Measurements from ENCODE around the gene CCNT2.
"Not testable (repeated sequence)": the region's sequence is repeated elsewhere in the genome, so short reads cannot be mapped to it uniquely, and the experiment has no call there.

Gene CCNT2

GRCh38 chr2:134919341-134920210 is 954 bp downstream of the CCNT2 start:
- DNase-seq: no peak

- no peak for DNase-seq
Observed at GRCh38 chr2:134924912-134925311, 6.3 kb downstream of the CCNT2 start.

- no peak for DNase-seq
Observed at GRCh38 chr2:134926231-134926931, 7.8 kb downstream of the CCNT2 start.

- no peak for DNase-seq
Observed at GRCh38 chr2:134927195-134927594, 8.6 kb downstream of the CCNT2 start.

GRCh38 chr2:134932864-134933526 is 14.4 kb downstream of the CCNT2 start:
- DNase-seq: no peak

GRCh38 chr2:134933732-134934131 is 15.1 kb downstream of the CCNT2 start:
- no peak for DNase-seq

DNA sequence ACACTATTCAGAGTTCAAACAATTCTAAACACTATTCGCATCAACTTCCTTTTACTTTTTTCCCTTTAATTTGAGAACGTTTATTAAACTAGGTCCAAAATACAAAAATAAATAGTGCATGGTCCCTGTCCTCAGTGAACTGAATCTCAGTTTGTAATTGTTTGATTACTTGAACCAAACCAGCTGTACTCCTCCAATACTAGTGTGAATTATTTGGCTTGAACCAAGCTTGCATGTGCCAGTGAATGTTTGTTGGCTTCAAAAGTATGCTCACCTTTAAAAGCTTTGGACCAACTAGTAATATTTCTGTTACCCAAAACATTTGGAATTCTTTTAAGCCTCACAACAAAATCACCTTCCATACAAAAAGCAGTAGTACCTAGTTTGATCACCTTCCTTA is 15.5 kb downstream of the CCNT2 start:
- DNase-seq: no peak

DNA sequence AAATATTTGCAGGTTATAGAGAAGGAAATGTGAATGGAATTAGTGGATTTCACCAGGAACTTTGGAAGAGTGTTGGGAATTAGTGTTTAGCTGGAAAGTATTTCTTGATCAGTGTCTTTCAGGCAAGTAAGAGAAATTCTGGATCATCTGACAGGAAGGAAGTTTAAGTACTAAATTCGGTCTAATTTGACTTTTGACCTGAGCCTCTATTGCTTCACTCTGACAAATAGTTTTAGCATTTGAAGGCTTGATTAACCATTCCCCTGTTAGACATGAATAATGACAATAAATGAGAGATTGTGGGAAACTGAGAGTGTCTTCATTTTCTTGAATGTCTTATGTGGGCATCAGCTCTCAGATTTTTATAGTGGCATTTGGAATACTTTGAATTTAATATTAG is 16.0 kb downstream of the CCNT2 start:
- peak; percentile 21 to 34 for DNase-seq

DNA sequence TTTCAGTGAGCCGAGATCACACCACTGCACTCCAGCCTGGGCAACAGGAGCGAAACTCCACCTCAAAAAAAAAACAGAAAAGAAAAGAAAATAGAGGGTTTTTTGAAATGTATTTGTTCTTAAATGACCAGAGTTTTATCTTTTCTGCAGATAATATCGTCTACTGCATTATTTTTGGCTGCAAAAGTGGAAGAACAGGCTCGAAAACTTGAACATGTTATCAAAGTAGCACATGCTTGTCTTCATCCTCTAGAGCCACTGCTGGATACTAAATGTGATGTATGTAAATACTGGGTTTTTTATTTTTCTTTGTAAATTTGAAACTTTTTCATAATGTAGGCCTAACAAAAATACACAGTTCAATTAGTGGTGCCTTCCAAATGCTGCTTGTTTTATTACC is 18.1 kb downstream of the CCNT2 start:
- DNase-seq: no peak

GRCh38 chr2:134943540-134943939 is 24.9 kb downstream of the CCNT2 start:
- DNase-seq: peak; percentile 36 to 79

GRCh38 chr2:134944975-134945374 is 26.4 kb downstream of the CCNT2 start:
- no peak for DNase-seq

- no peak for DNase-seq
Observed at GRCh38 chr2:134946073-134946472, 27.5 kb downstream of the CCNT2 start.

GRCh38 chr2:134949981-134950708 is 31.5 kb downstream of the CCNT2 start:
- DNase-seq: no peak

GRCh38 chr2:134950886-134951285 is 32.3 kb downstream of the CCNT2 start:
- DNase-seq: peak in 1 of 2 donors; percentile 8

GRCh38 chr2:134952608-134953007 is 34.0 kb downstream of the CCNT2 start:
- DNase-seq: no peak

- peak in 1 of 2 donors; percentile 17 for DNase-seq
Observed at GRCh38 chr2:134954065-134954464, 35.4 kb downstream of the CCNT2 start.

DNA sequence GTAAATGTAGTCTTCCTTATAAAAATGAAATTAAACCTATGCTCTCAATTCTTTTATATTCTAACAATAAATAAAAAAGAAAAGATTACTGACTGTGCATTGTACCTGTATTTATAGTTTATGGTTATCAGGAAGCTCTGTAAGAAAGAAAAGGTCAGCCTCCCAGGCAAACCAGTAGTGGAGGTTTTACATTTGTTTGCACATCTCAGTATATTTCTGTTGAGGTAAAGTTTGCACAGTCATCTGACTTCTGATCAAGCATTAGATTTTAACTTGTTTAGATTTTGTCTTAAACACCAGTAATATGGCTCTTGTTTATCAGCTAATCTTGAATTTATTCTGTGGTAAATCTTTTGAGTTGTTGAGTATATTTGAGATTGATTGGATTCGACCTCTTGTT is 37.1 kb downstream of the CCNT2 start:
- no peak for DNase-seq

DNA sequence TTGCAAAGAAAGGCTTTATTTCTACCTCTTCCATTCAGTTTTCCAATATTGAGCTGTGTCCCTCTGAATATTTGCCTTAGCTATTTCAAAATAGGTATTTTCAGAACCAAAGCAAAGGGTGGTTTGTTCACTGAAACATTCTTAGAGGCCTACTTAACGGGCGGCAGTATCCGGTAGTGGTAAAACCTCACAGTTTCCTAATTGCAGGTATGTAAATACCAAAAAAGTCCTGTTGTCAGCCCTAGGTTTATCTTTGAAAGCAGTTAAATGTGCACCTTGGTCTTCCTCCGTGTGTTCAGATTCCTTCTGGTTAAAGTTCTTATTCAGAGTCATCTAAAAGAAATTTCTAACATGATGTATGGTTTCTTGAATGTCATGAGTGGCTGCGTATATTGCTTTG is 38.9 kb downstream of the CCNT2 start:
- DNase-seq: no peak

DNA sequence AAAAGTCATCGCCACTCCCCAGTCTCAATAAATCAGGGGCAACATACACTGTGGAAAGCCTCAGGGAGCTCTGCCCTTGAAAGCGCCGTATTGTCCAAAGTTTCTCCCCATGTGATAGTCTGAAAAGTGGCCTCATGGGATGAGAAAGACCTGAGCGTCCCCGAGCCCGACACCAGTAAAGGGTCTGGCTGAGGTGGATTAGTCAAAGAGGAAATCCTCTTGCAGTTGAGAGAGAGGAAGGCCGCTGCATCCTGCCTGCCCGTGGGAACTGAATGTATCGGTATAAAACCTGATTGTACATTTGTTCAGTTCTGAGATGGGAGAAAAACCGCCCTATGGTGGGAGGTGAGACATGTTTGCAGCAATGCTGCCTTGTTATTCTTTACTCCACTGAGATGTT is 48.5 kb downstream of the CCNT2 start:
- DNase-seq: not testable (repeated sequence)

DNA sequence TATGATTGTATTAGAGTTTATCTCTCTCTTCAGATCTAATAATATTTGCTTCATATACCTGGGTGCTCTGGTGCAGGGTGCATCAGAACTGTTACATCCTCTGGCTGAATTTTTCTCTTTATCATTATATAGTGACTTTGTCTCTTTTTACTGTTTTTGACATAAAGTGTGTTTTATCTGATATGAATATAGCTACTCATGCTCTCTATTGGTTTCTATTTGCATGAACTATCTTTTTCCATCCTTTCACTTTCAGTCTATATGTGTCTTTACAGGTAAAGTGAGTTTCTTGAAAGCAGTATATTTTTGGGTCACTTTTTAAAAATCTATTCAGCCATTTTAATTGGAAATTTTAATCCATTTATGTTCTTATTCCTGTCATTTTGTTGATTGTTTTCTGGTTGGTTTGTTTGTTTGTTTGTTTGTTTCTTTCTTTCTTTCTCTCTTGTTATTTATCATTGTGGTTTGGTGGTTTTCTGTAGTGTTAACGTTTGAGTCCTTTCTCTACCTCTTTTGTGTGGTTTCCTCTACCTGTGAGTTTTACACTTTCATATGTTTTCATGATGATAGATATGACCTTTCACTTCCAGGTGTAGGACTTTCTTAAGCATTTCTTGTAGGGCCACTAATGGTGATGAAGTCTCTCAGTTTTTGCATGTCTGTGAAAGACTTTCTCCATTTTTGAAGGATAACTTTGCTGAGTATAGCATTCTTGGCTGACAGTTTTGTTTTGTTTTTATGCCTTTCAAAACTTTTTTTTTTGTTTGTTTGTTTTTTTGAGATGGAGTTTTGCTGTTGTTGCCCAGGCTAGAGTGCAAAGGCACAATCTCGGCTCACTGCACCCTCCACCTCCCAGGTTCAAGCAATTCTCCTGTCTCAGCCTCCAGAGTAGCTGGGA is 54.9 kb downstream of the CCNT2 start:
- DNase-seq: no peak

GRCh38 chr2:134975281-134976009 is 56.8 kb downstream of the CCNT2 start:
- no peak for DNase-seq

Measured in inflammatory macrophage (primary cell).